Neural cell (in vitro differentiated cells): Measurements from ENCODE around the gene MAP4K4. TPM values are rescaled to one million over a fixed set of nuclear protein-coding genes. Genes with fewer than 3 reads are reported as not detected.
"Not testable (repeated sequence)": the region's sequence is repeated elsewhere in the genome, so short reads cannot be mapped to it uniquely, and the experiment has no call there.

Source experiments
- H2AFZ ChIP-seq: fragments of 200-600, 300-800 bp; sonication (generic), shearing (Covaris generic); 2 replicates; pipeline ENCODE4 v1.6.0; 2014; ENCODE audit warnings: low read depth, mild to moderate bottlenecking, antibody characterized with exemption, low read length, moderate library complexity
- H3F3A ChIP-seq: fragments of 200-600 bp; shearing (Covaris generic); 2 replicates; pipeline ENCODE4 v1.6.1; 2016; ENCODE audit warnings: mild to moderate bottlenecking, moderate library complexity, mixed read lengths, antibody characterized with exemption, low read length; ENCODE audit not compliant: insufficient read depth, poor library complexity, severe bottlenecking
- H3K27ac ChIP-seq: fragments of 200-600, 300-800 bp; sonication (generic), shearing (Covaris generic); 2 replicates; pipeline ENCODE4 v1.5.1; 2014; ENCODE audit warnings: mild to moderate bottlenecking, low read length, moderate library complexity
- H3K27me3 ChIP-seq: fragments of 300-800, 200-600 bp; sonication (generic), shearing (Covaris generic); 2 replicates; pipeline ENCODE4 v1.6.0; 2014; ENCODE audit warnings: mild to moderate bottlenecking, low read depth, low read length, moderate library complexity; ENCODE audit not compliant: insufficient read depth
- H3K36me3 ChIP-seq: fragments of 300-800, 200-600 bp; sonication (generic), shearing (Covaris generic); 2 replicates; pipeline ENCODE4 v1.5.1; 2014; ENCODE audit warnings: mild to moderate bottlenecking, antibody characterized with exemption, low read length, moderate library complexity; ENCODE audit not compliant: insufficient read depth
- H3K4me2 ChIP-seq: fragments of 300-800, 200-600 bp; sonication (generic), shearing (Covaris generic); 2 replicates; pipeline ENCODE4 v1.6.0; 2014; ENCODE audit warnings: mild to moderate bottlenecking, low read length
- H3K4me3 ChIP-seq: fragments of 300-800, 200-600 bp; sonication (generic), shearing (Covaris generic); 2 replicates; pipeline ENCODE4 v1.5.1; 2014; ENCODE audit warnings: mild to moderate bottlenecking, low read length, moderate library complexity
- H3K79me2 ChIP-seq: fragments of 200-600 bp; shearing (Covaris generic); replicated peaks from 2 replicates; pipeline ENCODE4 v1.6.0; 2014; ENCODE audit warnings: mild to moderate bottlenecking, low read length, moderate library complexity; ENCODE audit not compliant: insufficient read depth
- H3K9ac ChIP-seq: fragments of 300-800, 200-600 bp; sonication (generic), shearing (Covaris generic); 2 replicates; pipeline ENCODE4 v1.6.1; 2016; ENCODE audit warnings: mild to moderate bottlenecking, low read length, mixed read lengths
- H3K9me2 ChIP-seq: fragments of 200-600 bp; shearing (Covaris generic); 2 replicates; pipeline ENCODE4 v1.6.1; 2016; ENCODE audit warnings: mild to moderate bottlenecking, low read length, mixed read lengths; ENCODE audit not compliant: insufficient read depth
- H3K9me3 ChIP-seq: fragments of 200-600, 300-800 bp; sonication (generic), shearing (Covaris generic); 2 replicates; pipeline ENCODE4 v1.6.1; 2016; ENCODE audit warnings: mild to moderate bottlenecking, mixed run types, low read length, moderate library complexity, mixed read lengths
- H4K20me1 ChIP-seq: fragments of 200-600 bp; shearing (Covaris generic); 2 replicates; pipeline ENCODE4 v1.6.1; 2016; ENCODE audit warnings: mild to moderate bottlenecking, mixed run types; ENCODE audit not compliant: insufficient read depth
- EP300 ChIP-seq: fragments of 450-650 bp; conservative IDR thresholded peaks from 2 replicates; pipeline ENCODE4 v1.6.1; 2014; ENCODE audit warnings: antibody characterized with exemption, mild to moderate bottlenecking, moderate library complexity; ENCODE audit not compliant: poor library complexity, severe bottlenecking
- EZH2 ChIP-seq: fragments of 200-600, 300-800 bp; shearing (Covaris generic), sonication (generic); IDR thresholded peaks from 2 replicates; pipeline ENCODE4 v1.6.1; 2014; ENCODE audit warnings: antibody characterized with exemption, low read length, borderline replicate concordance, mild to moderate bottlenecking; ENCODE audit not compliant: insufficient read depth, poor library complexity, severe bottlenecking
- POLR2AphosphoS5 ChIP-seq: IDR thresholded peaks from 2 replicates; pipeline ENCODE4 v1.6.1; 2012
- RAD21 ChIP-seq: fragments of 450-650 bp; conservative IDR thresholded peaks from 2 replicates; pipeline ENCODE4 v1.6.1; 2014; ENCODE audit warnings: antibody characterized with exemption, mild to moderate bottlenecking, moderate library complexity
- SMC3 ChIP-seq: fragments of 450-650 bp; conservative IDR thresholded peaks from 2 replicates; pipeline ENCODE4 v1.6.1; 2014; ENCODE audit warnings: antibody characterized with exemption, mild to moderate bottlenecking, moderate library complexity; ENCODE audit not compliant: poor library complexity
- TAF1 ChIP-seq: IDR thresholded peaks from 2 replicates; pipeline ENCODE4 v1.6.1; 2012; ENCODE audit warnings: low read depth
- polyA plus RNA-seq: library from polyadenylated mRNA; depleted of rRNA; stranded (reverse); fragments of >200 nt; gene quantifications from 2 replicates; pipeline ENCODE4 v1.2.3, GENCODE V29; 2014
- TF ChIP-seq, protein P1 (sequence below): fragments of 450-650 bp; IDR thresholded peaks from 2 replicates; pipeline ENCODE4 v1.5.1; 2014; ENCODE audit warnings: antibody characterized with exemption, mild to moderate bottlenecking, moderate library complexity; ENCODE audit not compliant: poor library complexity, severe bottlenecking
- TF ChIP-seq, protein P2 (sequence below): IDR thresholded peaks from 2 replicates; pipeline ENCODE4 v1.6.1; 2012; ENCODE audit warnings: borderline replicate concordance

The MAP4K4 gene
- polyA plus RNA-seq, 1 donor from 2014 or later = 125 TPM

GRCh38 chr2:101771910-101772321 lies 74.4 kb downstream of the MAP4K4 start:
- Histone ChIP-seq H3K9me2 (no peaks in the 10 kb centered on the region), H3K36me3 (no peaks in the 10 kb centered on the region), H4K20me1 (peaks cover 37% of the 10 kb centered on the region), H3K27ac (no peak overlapping the region), H3K4me3 (no peak overlapping the region), H3K27me3 (no peaks in the 10 kb centered on the region), H3K4me2 (no peak overlapping the region), H3K9me3 (no peaks in the 10 kb centered on the region), H3K9ac (no peak overlapping the region), H2AFZ (no peak overlapping the region), H3F3A (no peaks in the 10 kb centered on the region), H3K79me2 (peaks cover 98% of the 10 kb centered on the region)
- TF ChIP-seq TAF1 (no peak), EP300 (no peak), RAD21 (no peak)

DNA sequence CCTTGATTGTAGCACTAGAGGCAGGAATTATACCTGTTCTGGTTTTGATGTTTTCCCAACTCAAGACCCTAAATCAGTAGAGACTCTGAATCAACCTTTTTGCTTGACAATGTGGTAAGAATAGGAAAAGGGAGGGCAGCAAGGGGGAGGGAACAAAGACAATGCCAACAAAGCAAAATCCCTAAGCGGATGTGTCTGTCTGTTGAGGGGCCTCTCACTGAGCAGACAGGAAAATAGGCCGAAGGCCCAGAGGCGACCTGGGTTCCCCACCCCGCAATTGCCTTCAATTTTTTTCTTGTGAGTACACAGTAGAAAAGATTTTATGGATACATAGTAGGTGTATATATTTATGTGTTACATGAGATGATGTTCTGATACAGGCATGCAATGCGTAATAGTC lies 75.6 kb downstream of the MAP4K4 start:
- H3K4me3 ChIP-seq = no peak overlapping the region
- no peaks in the 10 kb centered on the region for H3K9me3 ChIP-seq
- H3K9me2 ChIP-seq = no peaks in the 10 kb centered on the region
- TF ChIP-seq EP300 = no peak
- TF ChIP-seq, protein P1, sequence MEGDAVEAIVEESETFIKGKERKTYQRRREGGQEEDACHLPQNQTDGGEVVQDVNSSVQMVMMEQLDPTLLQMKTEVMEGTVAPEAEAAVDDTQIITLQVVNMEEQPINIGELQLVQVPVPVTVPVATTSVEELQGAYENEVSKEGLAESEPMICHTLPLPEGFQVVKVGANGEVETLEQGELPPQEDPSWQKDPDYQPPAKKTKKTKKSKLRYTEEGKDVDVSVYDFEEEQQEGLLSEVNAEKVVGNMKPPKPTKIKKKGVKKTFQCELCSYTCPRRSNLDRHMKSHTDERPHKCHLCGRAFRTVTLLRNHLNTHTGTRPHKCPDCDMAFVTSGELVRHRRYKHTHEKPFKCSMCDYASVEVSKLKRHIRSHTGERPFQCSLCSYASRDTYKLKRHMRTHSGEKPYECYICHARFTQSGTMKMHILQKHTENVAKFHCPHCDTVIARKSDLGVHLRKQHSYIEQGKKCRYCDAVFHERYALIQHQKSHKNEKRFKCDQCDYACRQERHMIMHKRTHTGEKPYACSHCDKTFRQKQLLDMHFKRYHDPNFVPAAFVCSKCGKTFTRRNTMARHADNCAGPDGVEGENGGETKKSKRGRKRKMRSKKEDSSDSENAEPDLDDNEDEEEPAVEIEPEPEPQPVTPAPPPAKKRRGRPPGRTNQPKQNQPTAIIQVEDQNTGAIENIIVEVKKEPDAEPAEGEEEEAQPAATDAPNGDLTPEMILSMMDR = no peak
- no peak for TF ChIP-seq RAD21
- no peak for TF ChIP-seq POLR2AphosphoS5
- TF ChIP-seq, protein P2, sequence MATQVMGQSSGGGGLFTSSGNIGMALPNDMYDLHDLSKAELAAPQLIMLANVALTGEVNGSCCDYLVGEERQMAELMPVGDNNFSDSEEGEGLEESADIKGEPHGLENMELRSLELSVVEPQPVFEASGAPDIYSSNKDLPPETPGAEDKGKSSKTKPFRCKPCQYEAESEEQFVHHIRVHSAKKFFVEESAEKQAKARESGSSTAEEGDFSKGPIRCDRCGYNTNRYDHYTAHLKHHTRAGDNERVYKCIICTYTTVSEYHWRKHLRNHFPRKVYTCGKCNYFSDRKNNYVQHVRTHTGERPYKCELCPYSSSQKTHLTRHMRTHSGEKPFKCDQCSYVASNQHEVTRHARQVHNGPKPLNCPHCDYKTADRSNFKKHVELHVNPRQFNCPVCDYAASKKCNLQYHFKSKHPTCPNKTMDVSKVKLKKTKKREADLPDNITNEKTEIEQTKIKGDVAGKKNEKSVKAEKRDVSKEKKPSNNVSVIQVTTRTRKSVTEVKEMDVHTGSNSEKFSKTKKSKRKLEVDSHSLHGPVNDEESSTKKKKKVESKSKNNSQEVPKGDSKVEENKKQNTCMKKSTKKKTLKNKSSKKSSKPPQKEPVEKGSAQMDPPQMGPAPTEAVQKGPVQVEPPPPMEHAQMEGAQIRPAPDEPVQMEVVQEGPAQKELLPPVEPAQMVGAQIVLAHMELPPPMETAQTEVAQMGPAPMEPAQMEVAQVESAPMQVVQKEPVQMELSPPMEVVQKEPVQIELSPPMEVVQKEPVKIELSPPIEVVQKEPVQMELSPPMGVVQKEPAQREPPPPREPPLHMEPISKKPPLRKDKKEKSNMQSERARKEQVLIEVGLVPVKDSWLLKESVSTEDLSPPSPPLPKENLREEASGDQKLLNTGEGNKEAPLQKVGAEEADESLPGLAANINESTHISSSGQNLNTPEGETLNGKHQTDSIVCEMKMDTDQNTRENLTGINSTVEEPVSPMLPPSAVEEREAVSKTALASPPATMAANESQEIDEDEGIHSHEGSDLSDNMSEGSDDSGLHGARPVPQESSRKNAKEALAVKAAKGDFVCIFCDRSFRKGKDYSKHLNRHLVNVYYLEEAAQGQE = no peak
- no peak for TF ChIP-seq SMC3
- no peak for TF ChIP-seq EZH2
- TF ChIP-seq TAF1 = no peak
- H3K27me3 ChIP-seq = no peaks in the 10 kb centered on the region
- H4K20me1 ChIP-seq = peaks cover 35% of the 10 kb centered on the region
- no peak overlapping the region for H3K4me2 ChIP-seq
- peaks cover 98% of the 10 kb centered on the region for H3K79me2 ChIP-seq
- no peak overlapping the region for H2AFZ ChIP-seq
- no peaks in the 10 kb centered on the region for H3F3A ChIP-seq
- H3K27ac ChIP-seq = no peak overlapping the region
- H3K36me3 ChIP-seq = no peaks in the 10 kb centered on the region
- H3K9ac ChIP-seq = no peak overlapping the region

DNA sequence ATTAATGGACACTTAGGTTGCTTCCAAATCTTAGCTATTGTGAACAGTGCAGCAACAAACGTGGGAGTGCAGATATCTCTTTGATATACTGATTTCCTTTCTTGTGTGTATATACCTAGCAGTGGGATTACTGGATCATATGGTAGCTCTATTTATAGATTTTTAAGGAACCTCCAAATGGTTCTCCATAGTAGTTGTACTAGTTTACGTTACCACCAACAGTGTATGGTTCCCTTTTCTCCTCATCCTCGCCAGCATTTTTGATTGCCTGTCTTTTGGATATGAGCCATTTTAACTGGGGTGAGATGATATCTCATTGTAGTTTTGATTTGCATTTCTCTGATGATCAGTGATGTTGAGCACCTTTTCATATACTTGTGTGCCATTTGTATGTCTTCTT lies 76.5 kb downstream of the MAP4K4 start:
- not testable (repeated sequence) for H3K36me3 ChIP-seq, H3K9me2 ChIP-seq, H3K4me2 ChIP-seq, H3K27ac ChIP-seq, H3K4me3 ChIP-seq, H3K27me3 ChIP-seq, H3K9ac ChIP-seq, H2AFZ ChIP-seq, H3K9me3 ChIP-seq, H3F3A ChIP-seq
- Histone ChIP-seq H3K79me2 (peaks cover 98% of the 10 kb centered on the region), H4K20me1 (peaks cover 28% of the 10 kb centered on the region)
